Nucleus accumbens (tissue), 56 donors: ENCODE data around the gene ATR.

ENCODE experiments used
- DNase-seq, 56 donors: peaks; one replicate each; lab custom pipeline; 2025; lab: John Stamatoyannopoulos, UW

ATR gene

GRCh38 chr3:142534543-142534942 is 44.0 kb downstream of the ATR start:
- no peak for DNase-seq

DNA sequence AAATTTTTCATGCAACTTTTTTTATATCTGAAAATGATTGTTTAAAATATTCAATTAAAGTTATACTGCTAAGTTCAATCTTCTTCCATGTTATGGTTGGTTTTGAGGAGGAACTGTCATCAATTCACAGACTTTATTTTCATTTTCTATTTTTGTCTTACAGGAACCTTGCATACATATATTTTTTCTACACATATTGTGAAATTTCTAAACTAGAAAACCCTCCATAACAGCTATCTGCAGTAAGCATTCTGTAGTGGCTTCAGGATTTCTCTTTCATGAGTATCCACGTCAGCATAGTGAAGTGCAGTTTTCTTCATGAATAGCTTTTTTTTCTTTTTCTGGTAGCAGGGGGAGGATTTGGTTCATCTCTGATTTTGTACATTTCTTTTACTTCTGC is 48.2 kb downstream of the ATR start:
- DNase-seq = no peak

- peak in 1 of 56 donors; percentile 1 for DNase-seq
Observed at GRCh38 chr3:142523921-142524566, 54.5 kb downstream of the ATR start.

GRCh38 chr3:142509079-142509478 is 69.5 kb downstream of the ATR start:
- no peak for DNase-seq

GRCh38 chr3:142507241-142507640 is 71.3 kb downstream of the ATR start:
- DNase-seq = no peak

GRCh38 chr3:142502187-142502985 is 76.1 kb downstream of the ATR start:
- no peak for DNase-seq

- no peak for DNase-seq
Observed at GRCh38 chr3:142501004-142501926, 77.3 kb downstream of the ATR start.

- DNase-seq = no peak
Observed at GRCh38 chr3:142500211-142500610, 78.3 kb downstream of the ATR start.

GRCh38 chr3:142498397-142499180 is 79.9 kb downstream of the ATR start:
- no peak for DNase-seq

GRCh38 chr3:142497729-142498128 is 80.8 kb downstream of the ATR start:
- DNase-seq = no peak

- no peak for DNase-seq
Observed at GRCh38 chr3:142495103-142495502, 83.4 kb downstream of the ATR start.

DNA sequence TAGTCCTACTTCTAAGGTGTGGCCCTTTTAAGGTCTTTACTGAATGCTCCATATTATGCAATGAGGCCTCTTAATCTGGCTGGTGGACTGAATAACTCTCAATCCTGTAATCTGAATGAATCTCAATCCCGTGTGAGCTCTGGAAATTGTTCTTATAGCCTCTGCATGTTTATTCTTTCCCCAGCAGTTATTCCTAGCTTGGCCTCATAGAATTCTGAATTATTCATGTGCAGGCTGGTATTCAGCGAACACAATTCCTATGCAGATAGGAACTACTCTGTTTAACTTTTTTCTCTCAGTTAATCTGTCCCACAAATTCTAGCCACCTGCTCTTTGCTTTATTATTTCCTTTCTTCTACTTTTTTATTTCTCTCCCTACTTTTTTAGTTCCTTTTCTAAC is 86.3 kb downstream of the ATR start:
- no peak for DNase-seq

GRCh38 chr3:142489572-142490323 is 88.8 kb downstream of the ATR start:
- DNase-seq = no peak

DNA sequence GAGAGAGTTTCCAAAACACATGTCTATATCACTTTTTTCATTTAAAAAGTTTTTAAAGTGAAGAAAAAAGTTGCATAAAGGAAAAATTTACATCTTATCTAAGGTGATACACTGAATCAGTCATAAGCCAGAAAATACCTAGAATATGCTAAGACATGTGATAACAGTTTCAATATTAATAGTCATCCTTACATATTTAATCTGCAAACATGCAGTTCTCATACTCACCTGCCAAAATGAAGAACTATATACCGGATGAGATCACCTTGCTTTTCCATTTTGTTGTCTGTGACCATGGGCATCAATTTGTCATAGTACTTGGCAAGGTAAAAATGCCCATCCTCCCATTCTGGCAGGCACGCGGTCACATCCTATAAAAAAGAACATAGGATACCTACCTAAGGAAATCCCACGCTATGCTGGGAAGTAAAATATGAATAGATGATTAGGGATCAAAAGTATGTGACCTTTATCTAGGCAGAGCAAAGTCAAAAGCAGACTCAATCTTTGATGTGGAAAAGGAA is 93.6 kb downstream of the ATR start:
- DNase-seq = no peak

GRCh38 chr3:142481196-142481595 is 97.3 kb downstream of the ATR start:
- no peak for DNase-seq

DNA sequence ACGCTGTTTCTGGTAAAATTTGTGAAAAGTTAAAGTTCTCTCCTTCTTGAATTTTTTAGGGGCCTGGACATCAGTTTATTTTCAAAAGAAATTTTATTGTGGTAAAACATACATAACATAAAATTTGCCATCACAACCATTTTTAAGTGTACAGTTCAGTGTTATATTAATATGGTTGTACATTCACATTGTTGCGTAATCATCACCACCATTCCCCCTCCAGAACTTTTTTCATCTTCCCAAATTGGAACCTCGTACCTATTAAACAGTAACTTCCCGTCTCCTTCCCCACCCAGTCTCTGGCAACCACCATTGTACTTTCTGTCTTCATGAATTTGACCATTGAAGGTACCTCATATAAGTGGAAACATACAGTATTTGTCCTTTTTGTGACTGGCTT is 107.7 kb downstream of the ATR start:
- DNase-seq = no peak

DNA sequence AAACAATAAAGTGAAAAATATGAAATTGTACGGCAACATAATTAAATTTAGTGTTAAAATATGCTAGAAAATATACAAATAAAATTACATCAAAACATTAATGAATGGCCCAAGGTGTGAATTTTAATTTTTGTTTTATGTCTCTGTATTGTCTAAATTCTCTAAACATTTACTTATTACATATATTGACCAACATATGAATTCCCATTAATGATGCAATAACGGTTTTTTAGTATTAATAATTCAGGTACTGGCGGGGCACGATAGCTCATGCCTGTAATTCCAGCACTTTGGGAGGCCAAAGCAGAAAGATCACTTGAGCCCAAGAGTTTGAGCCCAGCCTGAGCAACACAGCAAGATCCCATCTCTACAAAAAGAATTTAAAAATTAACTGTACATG is 110.1 kb downstream of the ATR start:
- DNase-seq = no peak

DNA sequence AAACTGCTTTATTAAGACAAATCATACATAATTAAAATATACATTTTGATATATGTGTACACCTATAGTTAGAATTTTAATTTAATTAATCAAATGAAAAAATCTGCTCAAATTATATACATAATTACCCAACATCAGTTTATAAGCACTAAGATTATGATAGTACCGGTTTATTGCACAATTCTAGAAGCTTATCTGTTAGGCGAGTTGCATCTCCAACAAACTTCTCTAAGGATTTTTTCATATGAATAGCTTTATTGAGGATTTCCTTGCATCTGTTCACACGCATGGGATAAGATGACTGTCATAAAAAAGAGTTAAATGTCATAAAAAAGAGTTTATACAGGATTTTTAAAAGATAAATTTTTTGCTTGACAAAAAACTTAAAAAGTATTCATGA is 110.8 kb downstream of the ATR start:
- no peak for DNase-seq

DNA sequence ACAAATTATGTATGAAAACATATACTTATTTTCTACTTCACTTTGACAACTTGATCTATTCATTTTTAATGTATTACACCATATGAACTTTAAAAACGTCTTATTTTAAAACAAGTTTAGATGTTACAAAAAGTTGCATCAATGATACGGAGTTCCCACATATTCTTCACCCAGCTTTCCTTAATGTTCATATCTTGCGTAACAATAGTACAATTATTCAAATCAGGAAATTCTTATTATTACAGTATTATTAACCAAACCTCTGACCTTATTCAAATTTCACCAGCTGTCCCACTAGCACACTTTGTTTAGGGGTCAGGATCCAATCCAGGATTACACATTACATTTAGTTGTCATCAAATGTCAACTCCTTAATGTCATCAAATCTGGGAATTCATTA is 117.8 kb downstream of the ATR start:
- DNase-seq = no peak
